GM23248 (cell line): Measurements from ENCODE around the gene GRAMD1B. TPM values are rescaled to one million over a fixed set of nuclear protein-coding genes. Genes with fewer than 3 reads are reported as not detected.

ENCODE experiments used
- DNase-seq: peaks from one replicate; pipeline ENCODE4 v3.0.0-alpha.2; 2015
- H2AFZ ChIP-seq: fragments of 200-600 bp; sonication (generic); 2 replicates; pipeline ENCODE4 v1.6.1; 2016; ENCODE audit warnings: antibody characterized with exemption
- H3F3A ChIP-seq: fragments of 200-600 bp; sonication (generic); 2 replicates; pipeline ENCODE4 v1.6.1; 2016; ENCODE audit warnings: mild to moderate bottlenecking, antibody characterized with exemption, mixed run types; ENCODE audit not compliant: insufficient read depth
- H3K27ac ChIP-seq: fragments of 200-600 bp; sonication (generic); 2 replicates; pipeline ENCODE4 v1.5.1; 2016; ENCODE audit warnings: mild to moderate bottlenecking
- H3K27me3 ChIP-seq: fragments of 200-600 bp; sonication (generic); replicated peaks from 2 replicates; pipeline ENCODE4 v1.6.1; 2016; ENCODE audit warnings: mild to moderate bottlenecking; ENCODE audit not compliant: insufficient read depth
- H3K36me3 ChIP-seq: fragments of 200-600 bp; sonication (generic); 2 replicates; pipeline ENCODE4 v1.6.1; 2016; ENCODE audit warnings: low read depth, mild to moderate bottlenecking
- H3K4me1 ChIP-seq: fragments of 200-600 bp; sonication (generic); 2 replicates; pipeline ENCODE4 v1.6.1; 2016; ENCODE audit warnings: mild to moderate bottlenecking; ENCODE audit not compliant: insufficient read depth
- H3K4me2 ChIP-seq: fragments of 200-600 bp; sonication (generic); one replicate; pipeline ENCODE4 v1.6.1; 2016; ENCODE audit warnings: mild to moderate bottlenecking; ENCODE audit not compliant: unreplicated experiment
- H3K4me3 ChIP-seq: fragments of 200-600 bp; sonication (generic); 2 replicates; pipeline ENCODE4 v1.5.1; 2016; ENCODE audit warnings: mild to moderate bottlenecking
- H3K79me2 ChIP-seq: fragments of 200-600 bp; sonication (generic); 2 replicates; pipeline ENCODE4 v1.6.1; 2016; ENCODE audit warnings: mild to moderate bottlenecking; ENCODE audit not compliant: insufficient read depth
- H3K9ac ChIP-seq: fragments of 200-600 bp; sonication (generic); 2 replicates; pipeline ENCODE4 v1.6.1; 2016; ENCODE audit warnings: mild to moderate bottlenecking
- H3K9me2 ChIP-seq: fragments of 200-600 bp; sonication (generic); 2 replicates; pipeline ENCODE4 v1.6.1; 2016; ENCODE audit warnings: mixed run types, mild to moderate bottlenecking, moderate library complexity; ENCODE audit not compliant: insufficient read depth
- H3K9me3 ChIP-seq: fragments of 200-600 bp; sonication (generic); one replicate; pipeline ENCODE4 v1.6.1; 2017; ENCODE audit warnings: low read depth
- H4K20me1 ChIP-seq: fragments of 200-600 bp; sonication (generic); 2 replicates; pipeline ENCODE4 v1.6.0; 2016; ENCODE audit not compliant: insufficient read depth
- EZH2 ChIP-seq: fragments of 200-600 bp; sonication (generic); IDR thresholded peaks from 2 replicates; pipeline ENCODE4 v1.6.1; 2018; ENCODE audit warnings: antibody characterized with exemption, mild to moderate bottlenecking; ENCODE audit not compliant: insufficient read depth, poor library complexity, severe bottlenecking
- EZH2phosphoT487 ChIP-seq: fragments of 200-600 bp; sonication (generic); IDR thresholded peaks from 2 replicates; pipeline ENCODE4 v1.6.1; 2018; ENCODE audit warnings: antibody characterized with exemption, moderate library complexity, mild to moderate bottlenecking, low read depth; ENCODE audit not compliant: insufficient read depth
- WGBS, 2 experiments: methylation state at CpG; one replicate each; pipeline ENCODE4 v1.1.6; 2015 to 2017; ENCODE audit warnings: low lambda C conversion rate in 2 of 2, low coverage in 1 of 2; ENCODE audit errors: missing lambda C conversion rate in 2 of 2; 5-methylcytosine and 5-hydroxymethylcytosine counted together
- in situ Hi-C: fragments of 300-500 bp; cut with MboI; formaldehyde crosslinking; loops from 2 replicates; pipeline ENCODE4 v1.15.0; 2020
- polyA plus RNA-seq: library from polyadenylated mRNA; unstranded; fragments of >200 nt; fragmentation: Nextera tagmentation; extraction: Ambion mirVana; gene quantifications from 2 replicates; pipeline ENCODE4 v1.2.1, GENCODE V29; 2016
- total RNA-seq: library from RNA; depleted of rRNA; stranded (reverse); fragments of >200 nt; shearing (Covaris generic); gene quantifications from 2 replicates; pipeline ENCODE4 v1.2.3, GENCODE V29; 2014

GRAMD1B gene
- total and polyA plus RNA-seq, 2 experiments from 2014 or later = 4.1 to 14.8 TPM

DNA sequence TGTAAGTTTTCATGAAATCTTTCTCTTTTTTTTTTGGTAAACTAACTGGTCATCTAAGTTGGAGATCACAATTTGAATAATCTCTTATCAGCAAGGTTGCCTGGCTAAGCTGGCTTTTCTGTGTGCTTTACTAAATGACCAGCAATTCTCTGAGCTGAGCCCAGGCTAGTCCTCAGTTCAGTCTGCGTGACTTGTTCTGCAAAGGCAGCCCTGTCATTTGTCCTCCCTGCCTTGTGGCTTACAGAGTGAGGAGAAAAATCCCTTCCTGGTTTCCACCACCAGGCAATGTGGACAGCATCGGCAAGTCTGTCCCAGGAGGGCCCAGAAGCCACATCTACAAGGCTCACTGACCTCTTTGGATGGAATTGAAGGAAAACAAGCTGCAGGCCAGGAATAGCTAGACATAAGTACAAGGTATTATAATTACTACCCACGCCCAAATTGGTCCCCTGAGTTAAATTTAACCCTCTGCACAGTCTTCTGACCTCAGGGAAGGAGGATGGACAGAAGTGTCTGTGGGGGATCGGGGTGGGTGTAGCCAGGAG, 115.7 kb downstream of the GRAMD1B start:
- H2AFZ ChIP-seq = no peak overlapping the region
- H3K9me2 ChIP-seq = no peaks in the 10 kb centered on the region
- no peaks in the 10 kb centered on the region for H3K9me3 ChIP-seq
- no peaks in the 10 kb centered on the region for H4K20me1 ChIP-seq
- peak overlapping the region; percentile 81 for H3K27ac ChIP-seq
- H3K79me2 ChIP-seq = peaks cover 66% of the 10 kb centered on the region
- peak overlapping the region; percentile 41 for H3K9ac ChIP-seq
- peaks cover 63% of the 10 kb centered on the region for H3K4me1 ChIP-seq
- TF ChIP-seq EZH2 = no peak
- TF ChIP-seq EZH2phosphoT487 = no peak
- H3K27me3 ChIP-seq = no peaks in the 10 kb centered on the region
- peak overlapping the region; percentile 60 for H3K4me2 ChIP-seq
- peak; percentile 38 for DNase-seq
- in situ Hi-C loops = no loop called here
- peaks cover 53% of the 10 kb centered on the region for H3F3A ChIP-seq
- H3K36me3 ChIP-seq = no peaks in the 10 kb centered on the region
- 51 to 61% methylated on average over 4 of the region's 4 CpGs for WGBS, 2 experiments
- H3K4me3 ChIP-seq = 0 out of 2 replicates have a peak overlapping the region, but pooled peaks have one; percentile 3

DNA sequence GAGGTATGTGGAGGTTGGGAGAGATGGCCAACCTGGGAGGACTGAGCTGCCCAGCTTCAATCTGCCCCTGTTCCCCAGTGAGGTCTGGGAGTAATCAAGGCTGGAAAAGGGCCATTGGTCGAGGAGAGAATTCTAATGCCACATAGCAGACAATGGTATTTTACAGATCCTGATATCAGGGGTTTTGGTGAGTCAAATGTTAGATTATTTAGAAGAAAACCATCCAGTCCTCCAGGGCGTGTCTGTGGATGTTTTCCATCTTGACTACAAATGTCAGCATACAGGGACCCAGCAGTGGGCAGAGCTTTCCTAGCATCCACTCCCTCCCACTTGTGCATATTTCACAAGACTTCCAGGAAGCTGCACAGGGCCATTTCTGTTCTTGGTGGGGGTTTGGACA, 116.4 kb downstream of the GRAMD1B start:
- H3K36me3 ChIP-seq = no peaks in the 10 kb centered on the region
- WGBS, 2 experiments = 0 to 8% methylated on average over 2 of the region's 2 CpGs
- TF ChIP-seq EZH2phosphoT487 = no peak
- TF ChIP-seq EZH2 = no peak
- H3K27me3 ChIP-seq = no peaks in the 10 kb centered on the region
- H3K79me2 ChIP-seq = peaks cover 66% of the 10 kb centered on the region
- H3K4me3 ChIP-seq = 0 out of 2 replicates have a peak overlapping the region, but pooled peaks have one; percentile 3
- H2AFZ ChIP-seq = peak overlapping the region; percentile 20; the same call in 1 of the 2 replicates
- H4K20me1 ChIP-seq = no peaks in the 10 kb centered on the region
- H3K4me2 ChIP-seq = peak overlapping the region; percentile 60
- peaks cover 53% of the 10 kb centered on the region for H3F3A ChIP-seq
- no peaks in the 10 kb centered on the region for H3K9me3 ChIP-seq
- in situ Hi-C loops = no loop called here
- peaks cover 63% of the 10 kb centered on the region for H3K4me1 ChIP-seq
- H3K9me2 ChIP-seq = no peaks in the 10 kb centered on the region
- DNase-seq = peak; percentile 89
- peak overlapping the region; percentile 81 for H3K27ac ChIP-seq
- peak overlapping the region; percentile 41 for H3K9ac ChIP-seq

DNA sequence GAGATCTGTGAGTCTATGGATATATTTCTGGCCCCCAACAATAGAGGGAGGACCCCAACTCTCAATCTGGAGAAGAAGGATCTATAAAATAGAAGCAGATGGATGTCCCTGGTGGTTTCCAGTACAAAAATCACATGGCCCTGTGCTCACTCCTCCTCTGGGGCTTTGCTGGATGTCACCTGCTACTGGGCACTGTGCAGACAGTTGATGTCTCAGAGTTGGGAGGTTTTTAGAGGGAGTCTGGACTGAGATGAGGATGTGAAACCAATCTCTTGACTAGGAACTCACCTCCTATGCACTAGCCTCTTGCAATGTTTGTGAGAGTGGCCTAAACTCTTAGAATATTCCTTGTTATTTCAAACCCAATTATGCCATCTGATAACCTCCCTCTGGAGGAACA, 117.1 kb downstream of the GRAMD1B start:
- peaks cover 63% of the 10 kb centered on the region for H3K4me1 ChIP-seq

DNA sequence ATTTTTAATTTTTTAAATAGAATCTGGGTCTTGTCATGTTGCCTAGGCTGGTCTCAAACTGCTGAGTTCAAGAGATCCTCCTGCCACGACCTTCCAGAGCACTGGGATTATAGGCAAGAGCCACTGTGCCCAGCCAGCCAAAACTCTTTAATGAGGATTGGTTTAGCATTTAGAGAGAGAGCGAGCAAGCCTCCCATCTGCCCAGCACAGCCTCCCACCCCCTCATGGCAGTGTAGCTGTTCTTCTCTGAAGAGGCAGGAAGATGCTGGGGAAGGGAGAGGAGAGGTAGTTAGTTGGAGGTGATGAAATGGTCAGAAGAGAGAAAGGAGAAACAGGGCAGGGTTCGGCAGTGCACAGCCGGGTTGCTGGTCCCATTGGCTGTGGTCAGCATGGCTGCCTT, 118.7 kb downstream of the GRAMD1B start:
- whole genome bisulfite sequencing, 2 experiments = 81 to 86% methylated on average over 4 of the region's 4 CpGs
- H3K9ac ChIP-seq = no peak overlapping the region
- H3K79me2 ChIP-seq = peaks cover 69% of the 10 kb centered on the region
- peaks cover 41% of the 10 kb centered on the region for H3F3A ChIP-seq
- H3K9me2 ChIP-seq = no peaks in the 10 kb centered on the region
- H3K36me3 ChIP-seq = no peaks in the 10 kb centered on the region
- in situ Hi-C loops = no loop called here
- DNase-seq = no peak
- no peak overlapping the region for H3K4me2 ChIP-seq
- H3K4me1 ChIP-seq = peaks cover 52% of the 10 kb centered on the region
- no peaks in the 10 kb centered on the region for H3K27me3 ChIP-seq
- TF ChIP-seq EZH2 = no peak
- no peak for TF ChIP-seq EZH2phosphoT487
- no peak overlapping the region for H3K4me3 ChIP-seq
- H2AFZ ChIP-seq = no peak overlapping the region
- no peaks in the 10 kb centered on the region for H4K20me1 ChIP-seq
- no peak overlapping the region for H3K27ac ChIP-seq
- no peaks in the 10 kb centered on the region for H3K9me3 ChIP-seq

More for the DNA sequence above, 117.1 kb downstream of the GRAMD1B start:
- Histone ChIP-seq H3K36me3 (no peaks in the 10 kb centered on the region), H4K20me1 (no peaks in the 10 kb centered on the region), H3K9ac (peak overlapping the region; percentile 24; the same call in 1 of the 2 replicates), H2AFZ (0 out of 2 replicates have a peak overlapping the region, but pooled peaks have one; percentile 20), H3K9me3 (no peaks in the 10 kb centered on the region), H3K4me3 (no peak overlapping the region), H3K4me2 (peak overlapping the region; percentile 60), H3F3A (peaks cover 53% of the 10 kb centered on the region), H3K27ac (peak overlapping the region; percentile 81), H3K9me2 (no peaks in the 10 kb centered on the region), H3K79me2 (peaks cover 63% of the 10 kb centered on the region), H3K27me3 (no peaks in the 10 kb centered on the region)
- DNase-seq = no peak
- TF ChIP-seq EZH2phosphoT487 (no peak), EZH2 (no peak)
- in situ Hi-C loops = no loop called here
